Measurements from ENCODE around the gene ARFGAP1. TPM values are rescaled to one million over a fixed set of nuclear protein-coding genes. Genes with fewer than 3 reads are reported as not detected.

Gene ARFGAP1
- total and polyA plus RNA-seq, 10 of the 15 experiments (the other 5 are each of a cell fraction or from before 2014, with no cell fraction given): 0.45 to 79.9 (median 30.8) TPM

- WGBS (ENCODE audit: insufficient coverage, insufficient replicate concordance, low lambda C conversion rate, missing lambda C conversion rate): 52% methylated on average over 8 of the region's 8 CpGs
- no peak overlapping the region for H2AFZ ChIP-seq (ENCODE audit: control insufficient read depth, low read depth, low read length)
- no peak overlapping the region for H3K4me2 ChIP-seq (ENCODE audit: control insufficient read depth, insufficient read depth)
- no peaks in the 10 kb centered on the region for H3K4me1 ChIP-seq (ENCODE audit: control insufficient read depth, insufficient read depth, low read length)
- peaks cover 2% of the 10 kb centered on the region; the same call in 2 of the 3 replicates for H3K9me3 ChIP-seq (replicated peaks; ENCODE audit: control insufficient read depth, insufficient read depth, low read length)
- H3K36me3 ChIP-seq (ENCODE audit: control insufficient read depth in 2 of 2, insufficient read depth in 2 of 2, low read length in 1 of 2): no peaks in the 10 kb centered on the region
- no peaks in the 10 kb centered on the region for H4K20me1 ChIP-seq (ENCODE audit: control insufficient read depth, insufficient read depth)
- no peak overlapping the region for H3K9ac ChIP-seq (ENCODE audit: control insufficient read depth, insufficient read depth, low read length)
- ATAC-seq (no peak), DNase-seq (ENCODE audit: low read depth, low spot score) (no peak), FAIRE-seq (no peak)
- H3K79me2 ChIP-seq (ENCODE audit: control insufficient read depth, insufficient read depth, low read length): no peaks in the 10 kb centered on the region
- RAD21 ChIA-PET (ENCODE audit: unreplicated experiment): no interaction called here
- in situ Hi-C loops (cut with MboI): no loop called here
- POLR2A ChIA-PET: no interaction called here
- CTCF ChIA-PET: no interaction called here
- H3K27ac ChIP-seq (ENCODE audit: control insufficient read depth, insufficient read depth): no peak overlapping the region
- intact Hi-C loops (cut with micrococcal nuclease; ENCODE audit: unreplicated experiment): no loop called here
- no TSS peak for BruUV-seq (replicated peaks)
- H3K27me3 ChIP-seq (replicated peaks in 1 of 2; ENCODE audit: control insufficient read depth in 2 of 2, insufficient read depth in 2 of 2, low read length in 1 of 2): no peaks in the 10 kb centered on the region
- SMC1A ChIA-PET (ENCODE audit: uncharacterized antibody, unreplicated experiment): no interaction called here
- H3K4me3 ChIP-seq: no peak overlapping the region
- no peak for TF ChIP-seq ZNF622 (IDR thresholded peaks at IDR 0.05)
- TF ChIP-seq CEBPZ (IDR thresholded peaks at IDR 0.05; ENCODE audit: low read depth, low read length): no peak
- no peak for TF ChIP-seq ZNF687 (IDR thresholded peaks at IDR 0.05)
- TF ChIP-seq TBL1XR1 (IDR thresholded peaks at IDR 0.05; ENCODE audit: low read depth, low read length): no peak
- no peak for TF ChIP-seq CREB1 (IDR thresholded peaks at IDR 0.05; ENCODE audit: low read depth)
- TF ChIP-seq NFXL1 (IDR thresholded peaks at IDR 0.05; ENCODE audit: borderline replicate concordance): no peak
- no peak for TF ChIP-seq IKZF2 (IDR thresholded peaks at IDR 0.05)
- TF ChIP-seq NR2C1 (IDR thresholded peaks at IDR 0.05): no peak
- TF ChIP-seq ATF7 (IDR thresholded peaks at IDR 0.05; ENCODE audit: low read depth): no peak
- no peak for TF ChIP-seq KLF5 (IDR thresholded peaks at IDR 0.05; ENCODE audit: partially characterized antibody)
- TF ChIP-seq CTCF (IDR thresholded peaks at IDR 0.05 in 2 of 3, conservative IDR thresholded peaks at IDR 0.05 in 1 of 3; ENCODE audit: control insufficient read depth in 2 of 3, extremely low read depth in 1 of 3, insufficient read depth in 1 of 3, low read depth in 3 of 3, low read length in 3 of 3): no peak
- no peak for TF ChIP-seq EZH2 (IDR thresholded peaks at IDR 0.05; ENCODE audit: borderline replicate concordance, control insufficient read depth, low read depth, low read length)
- TF ChIP-seq HCFC1 (IDR thresholded peaks at IDR 0.05; ENCODE audit: low read length): no peak
- TF ChIP-seq SMAD5 (IDR thresholded peaks at IDR 0.05; ENCODE audit: low read depth): no peak
- no peak for TF ChIP-seq RB1 (IDR thresholded peaks at IDR 0.05; ENCODE audit: borderline replicate concordance)
- TF ChIP-seq MYC (IDR thresholded peaks at IDR 0.05; ENCODE audit: insufficient read depth, insufficient read length, insufficient replicate concordance, low read length, severe bottlenecking): no peak
- TF ChIP-seq CEBPB (IDR thresholded peaks at IDR 0.05; ENCODE audit: borderline replicate concordance in 1 of 2, low read depth in 2 of 2, low read length in 2 of 2): no peak
Measured at GRCh38 chr20:63334356-63334755, 61.7 kb downstream of the ARFGAP1 start.

Data from GM12878 (cell line).